ENCODE results near the gene METRN.
A peak's percentile ranks its signal among the peaks of the same experiment; 100 is the strongest.

METRN gene

GRCh38 chr16:723695-724094 lies 8.8 kb downstream of the METRN start:
- Histone ChIP-seq H3K27me3 (ENCODE audit: low read depth, low read length) (no peaks in the 10 kb centered on the region), H4K20me1 (ENCODE audit: insufficient read depth, low read length) (peaks cover 4% of the 10 kb centered on the region; the same call in 1 of the 2 replicates), H3K27ac (ENCODE audit: low read length) (no peak overlapping the region), H2AFZ (ENCODE audit: low read depth, low read length) (no peak overlapping the region), H3K9ac (ENCODE audit: low read length) (no peak overlapping the region), H3K9me3 (ENCODE audit: insufficient read depth, low read length) (no peaks in the 10 kb centered on the region), H3K4me1 (ENCODE audit: low read length) (peaks cover 26% of the 10 kb centered on the region), H3K4me2 (ENCODE audit: low read length) (no peak overlapping the region), H3K4me3 (ENCODE audit: low read length) (no peak overlapping the region), H3K36me3 (replicated peaks; ENCODE audit: low read depth, low read length) (peaks cover 3% of the 10 kb centered on the region), H3K79me2 (ENCODE audit: low read length) (peaks cover 5% of the 10 kb centered on the region; the same call in 1 of the 2 replicates)
- no peak for TF ChIP-seq CTCF (IDR thresholded peaks at IDR 0.05; ENCODE audit: low read depth, low read length)
- no peak for TF ChIP-seq EZH2phosphoT487 (IDR thresholded peaks at IDR 0.05; ENCODE audit: low read depth)

GRCh38 chr16:724188-725040 lies 9.5 kb downstream of the METRN start:
- TF ChIP-seq EZH2phosphoT487 (IDR thresholded peaks at IDR 0.05; ENCODE audit: low read depth) (no peak), CTCF (IDR thresholded peaks at IDR 0.05; ENCODE audit: low read depth, low read length) (no peak)
- H3K27ac ChIP-seq (ENCODE audit: low read length) = no peak overlapping the region

GRCh38 chr16:725041-725376 lies 10.1 kb downstream of the METRN start:
- H3K4me2 ChIP-seq (ENCODE audit: low read length) = no peak overlapping the region
- H3K27ac ChIP-seq (ENCODE audit: low read length) = no peak overlapping the region
- H3K4me3 ChIP-seq (ENCODE audit: low read length) = no peak overlapping the region
- TF ChIP-seq CTCF (IDR thresholded peaks at IDR 0.05; ENCODE audit: low read depth, low read length) (no peak), EZH2phosphoT487 (IDR thresholded peaks at IDR 0.05; ENCODE audit: low read depth) (no peak)
- peaks cover 4% of the 10 kb centered on the region; the same call in 1 of the 2 replicates for H4K20me1 ChIP-seq (ENCODE audit: insufficient read depth, low read length)
- no peaks in the 10 kb centered on the region for H3K27me3 ChIP-seq (ENCODE audit: low read depth, low read length)
- no peaks in the 10 kb centered on the region for H3K9me3 ChIP-seq (ENCODE audit: insufficient read depth, low read length)
- H3K36me3 ChIP-seq (replicated peaks; ENCODE audit: low read depth, low read length) = peaks cover 3% of the 10 kb centered on the region
- no peak overlapping the region for H3K9ac ChIP-seq (ENCODE audit: low read length)
- no peak overlapping the region for H2AFZ ChIP-seq (ENCODE audit: low read depth, low read length)
- H3K79me2 ChIP-seq (ENCODE audit: low read length) = peaks cover 5% of the 10 kb centered on the region; the same call in 1 of the 2 replicates
- H3K4me1 ChIP-seq (ENCODE audit: low read length) = peaks cover 18% of the 10 kb centered on the region

More at GRCh38 chr16:724188-725040, 9.5 kb downstream of the METRN start:
- Histone ChIP-seq H3K4me2 (ENCODE audit: low read length) (no peak overlapping the region), H4K20me1 (ENCODE audit: insufficient read depth, low read length) (peaks cover 4% of the 10 kb centered on the region; the same call in 1 of the 2 replicates), H3K4me3 (ENCODE audit: low read length) (no peak overlapping the region), H3K4me1 (ENCODE audit: low read length) (peaks cover 22% of the 10 kb centered on the region), H3K9ac (ENCODE audit: low read length) (no peak overlapping the region), H3K9me3 (ENCODE audit: insufficient read depth, low read length) (no peaks in the 10 kb centered on the region), H3K79me2 (ENCODE audit: low read length) (peaks cover 5% of the 10 kb centered on the region; the same call in 1 of the 2 replicates), H3K36me3 (replicated peaks; ENCODE audit: low read depth, low read length) (peaks cover 3% of the 10 kb centered on the region), H3K27me3 (ENCODE audit: low read depth, low read length) (no peaks in the 10 kb centered on the region), H2AFZ (ENCODE audit: low read depth, low read length) (no peak overlapping the region)

- Histone ChIP-seq H3K4me2 (ENCODE audit: low read length) (peak overlapping the region; percentile 91), H4K20me1 (ENCODE audit: insufficient read depth, low read length) (peaks cover 4% of the 10 kb centered on the region; the same call in 1 of the 2 replicates), H3K36me3 (replicated peaks; ENCODE audit: low read depth, low read length) (peaks cover 3% of the 10 kb centered on the region), H3K4me1 (ENCODE audit: low read length) (peaks cover 16% of the 10 kb centered on the region), H3K9ac (ENCODE audit: low read length) (peak overlapping the region; percentile 54; the same call in 1 of the 2 replicates), H3K27ac (ENCODE audit: low read length) (no peak overlapping the region), H3K9me3 (ENCODE audit: insufficient read depth, low read length) (no peaks in the 10 kb centered on the region), H3K4me3 (ENCODE audit: low read length) (peak overlapping the region; percentile 90), H2AFZ (ENCODE audit: low read depth, low read length) (no peak overlapping the region), H3K79me2 (ENCODE audit: low read length) (peaks cover 5% of the 10 kb centered on the region; the same call in 1 of the 2 replicates), H3K27me3 (ENCODE audit: low read depth, low read length) (no peaks in the 10 kb centered on the region)
- TF ChIP-seq EZH2phosphoT487 (IDR thresholded peaks at IDR 0.05; ENCODE audit: low read depth) = no peak
- no peak for TF ChIP-seq CTCF (IDR thresholded peaks at IDR 0.05; ENCODE audit: low read depth, low read length)
Measured at GRCh38 chr16:725463-726187, 10.7 kb downstream of the METRN start.
